GM12892 (cell line): ENCODE data around the gene SCML2.

ENCODE experiments used
- POLR2AphosphoS5 ChIP-seq: IDR thresholded peaks from 2 replicates; pipeline ENCODE4 v1.6.1; 2011; ENCODE audit warnings: low read depth, low read length, control low read depth
- TAF1 ChIP-seq: IDR thresholded peaks from 2 replicates; pipeline ENCODE4 v1.6.1; 2011; ENCODE audit warnings: low read depth, mild to moderate bottlenecking, control low read depth, low read length, borderline replicate concordance

DNA sequence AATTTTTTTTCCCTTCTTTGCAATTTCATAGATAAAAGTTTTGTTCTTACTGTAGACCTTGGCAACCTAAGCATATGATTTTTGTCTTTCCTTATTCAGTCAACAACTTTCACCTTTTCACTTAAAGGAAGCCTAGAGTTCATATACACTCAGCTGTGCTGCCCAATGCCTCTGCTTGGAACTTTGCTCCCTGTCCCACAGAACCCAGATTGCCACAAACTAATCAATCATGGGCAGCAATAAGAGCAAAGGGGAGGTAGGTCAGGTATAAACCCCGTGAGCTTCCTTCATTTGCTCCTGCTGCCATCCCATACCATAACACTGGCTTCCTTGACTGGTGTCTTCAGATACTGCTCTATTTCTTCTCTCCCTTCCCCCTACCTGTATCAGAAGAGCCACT, 82.8 kb downstream of the SCML2 start:
- TF ChIP-seq TAF1 (no peak), POLR2AphosphoS5 (no peak)
